ENCODE data around the gene FOXC1. TPM values are rescaled to one million over a fixed set of nuclear protein-coding genes. Genes with fewer than 3 reads are reported as not detected.

FOXC1 gene
- total RNA-seq, 2 experiments from 2014 or later, result not detected

- Histone ChIP-seq H3K79me2 (ENCODE audit: insufficient read depth, low read depth, low read length) (no peaks in the 10 kb centered on the region), H3K9me3 (ENCODE audit: low read length) (no peaks in the 10 kb centered on the region), H3K27ac (ENCODE audit: low read depth, low read length, poor library complexity, severe bottlenecking) (no peak overlapping the region), H2AFZ (ENCODE audit: low read length) (no peak overlapping the region), H3K36me3 (ENCODE audit: insufficient read depth, low read length) (no peaks in the 10 kb centered on the region), H3K9me2 (ENCODE audit: insufficient read depth, low read length) (no peaks in the 10 kb centered on the region), H3K4me1 (ENCODE audit: insufficient read depth, low read length, poor library complexity, severe bottlenecking) (no peaks in the 10 kb centered on the region), H3K4me3 (ENCODE audit: low read depth, low read length, poor library complexity, severe bottlenecking) (no peak overlapping the region), H4K20me1 (ENCODE audit: insufficient read depth, low read length) (no peaks in the 10 kb centered on the region), H3K4me2 (ENCODE audit: low read length) (no peak overlapping the region)
- TF ChIP-seq EZH2phosphoT487 (IDR thresholded peaks at IDR 0.05; ENCODE audit: borderline replicate concordance, low read depth, low read length), result no peak
- TF ChIP-seq CTCF (conservative IDR thresholded peaks at IDR 0.05; ENCODE audit: low read length), result no peak
- no peak for DNase-seq (ENCODE audit: low spot score)
- CTCF ChIA-PET (ENCODE audit: unreplicated experiment), result interaction anchor here (0.6 kb wide), 1 partner anchor 45 kb away, joined by 4 read pairs; no protein-coding TSS in a partner anchor
- intact Hi-C loops (cut with micrococcal nuclease; ENCODE audit: unreplicated experiment), result no loop called here
- POLR2A ChIA-PET, result no interaction called here
- BruUV-seq (replicated peaks), result no TSS peak
Measured at GRCh38 chr6:1644516-1645060, 34.9 kb downstream of the FOXC1 start.

GRCh38 chr6:1645466-1646185 is 35.9 kb downstream of the FOXC1 start:
- no peaks in the 10 kb centered on the region for H3K9me2 ChIP-seq (ENCODE audit: insufficient read depth, low read length)
- no peak overlapping the region for H3K4me3 ChIP-seq (ENCODE audit: low read depth, low read length, poor library complexity, severe bottlenecking)
- no peaks in the 10 kb centered on the region for H4K20me1 ChIP-seq (ENCODE audit: insufficient read depth, low read length)
- intact Hi-C loops (cut with micrococcal nuclease; ENCODE audit: unreplicated experiment), result no loop called here
- no peak overlapping the region for H3K4me2 ChIP-seq (ENCODE audit: low read length)
- H3K36me3 ChIP-seq (ENCODE audit: insufficient read depth, low read length), result no peaks in the 10 kb centered on the region
- TF ChIP-seq EZH2phosphoT487 (IDR thresholded peaks at IDR 0.05; ENCODE audit: borderline replicate concordance, low read depth, low read length), result no peak
- no peak for TF ChIP-seq CTCF (conservative IDR thresholded peaks at IDR 0.05; ENCODE audit: low read length)
- no TSS peak for BruUV-seq (replicated peaks)
- ChIA-PET CTCF (ENCODE audit: unreplicated experiment) (no interaction called here), POLR2A (no interaction called here)
- DNase-seq (ENCODE audit: low spot score), result no peak
- H3K9me3 ChIP-seq (ENCODE audit: low read length), result no peaks in the 10 kb centered on the region
- no peak overlapping the region for H2AFZ ChIP-seq (ENCODE audit: low read length)
- H3K27ac ChIP-seq (ENCODE audit: low read depth, low read length, poor library complexity, severe bottlenecking), result no peak overlapping the region
- H3K4me1 ChIP-seq (ENCODE audit: insufficient read depth, low read length, poor library complexity, severe bottlenecking), result no peaks in the 10 kb centered on the region
- no peaks in the 10 kb centered on the region for H3K79me2 ChIP-seq (ENCODE audit: insufficient read depth, low read depth, low read length)

GRCh38 chr6:1651362-1651761 is 41.6 kb downstream of the FOXC1 start:
- no peaks in the 10 kb centered on the region for H3K9me2 ChIP-seq (ENCODE audit: insufficient read depth, low read length)
- no peak for DNase-seq (ENCODE audit: low spot score)
- no peaks in the 10 kb centered on the region for H3K36me3 ChIP-seq (ENCODE audit: insufficient read depth, low read length)
- POLR2A ChIA-PET, result no interaction called here
- no peaks in the 10 kb centered on the region for H3K79me2 ChIP-seq (ENCODE audit: insufficient read depth, low read depth, low read length)
- no peak overlapping the region for H3K4me3 ChIP-seq (ENCODE audit: low read depth, low read length, poor library complexity, severe bottlenecking)
- no peak overlapping the region for H3K4me2 ChIP-seq (ENCODE audit: low read length)
- H3K27ac ChIP-seq (ENCODE audit: low read depth, low read length, poor library complexity, severe bottlenecking), result no peak overlapping the region
- H2AFZ ChIP-seq (ENCODE audit: low read length), result no peak overlapping the region
- H3K9me3 ChIP-seq (ENCODE audit: low read length), result no peaks in the 10 kb centered on the region
- TF ChIP-seq EZH2phosphoT487 (IDR thresholded peaks at IDR 0.05; ENCODE audit: borderline replicate concordance, low read depth, low read length) (no peak), CTCF (conservative IDR thresholded peaks at IDR 0.05; ENCODE audit: low read length) (no peak)
- CTCF ChIA-PET (ENCODE audit: unreplicated experiment), result no interaction called here
- no TSS peak for BruUV-seq (replicated peaks)
- no peaks in the 10 kb centered on the region for H4K20me1 ChIP-seq (ENCODE audit: insufficient read depth, low read length)
- H3K4me1 ChIP-seq (ENCODE audit: insufficient read depth, low read length, poor library complexity, severe bottlenecking), result no peaks in the 10 kb centered on the region
- intact Hi-C loops (cut with micrococcal nuclease; ENCODE audit: unreplicated experiment), result no loop called here
